ENCODE results near the gene P2RY14. TPM values are rescaled to one million over a fixed set of nuclear protein-coding genes. Genes with fewer than 3 reads are reported as not detected.

Gene P2RY14
- total and polyA plus RNA-seq, 2 of the 13 experiments (the other 11 are each of a cell fraction or from before 2014, with no cell fraction given): not detected

DNA sequence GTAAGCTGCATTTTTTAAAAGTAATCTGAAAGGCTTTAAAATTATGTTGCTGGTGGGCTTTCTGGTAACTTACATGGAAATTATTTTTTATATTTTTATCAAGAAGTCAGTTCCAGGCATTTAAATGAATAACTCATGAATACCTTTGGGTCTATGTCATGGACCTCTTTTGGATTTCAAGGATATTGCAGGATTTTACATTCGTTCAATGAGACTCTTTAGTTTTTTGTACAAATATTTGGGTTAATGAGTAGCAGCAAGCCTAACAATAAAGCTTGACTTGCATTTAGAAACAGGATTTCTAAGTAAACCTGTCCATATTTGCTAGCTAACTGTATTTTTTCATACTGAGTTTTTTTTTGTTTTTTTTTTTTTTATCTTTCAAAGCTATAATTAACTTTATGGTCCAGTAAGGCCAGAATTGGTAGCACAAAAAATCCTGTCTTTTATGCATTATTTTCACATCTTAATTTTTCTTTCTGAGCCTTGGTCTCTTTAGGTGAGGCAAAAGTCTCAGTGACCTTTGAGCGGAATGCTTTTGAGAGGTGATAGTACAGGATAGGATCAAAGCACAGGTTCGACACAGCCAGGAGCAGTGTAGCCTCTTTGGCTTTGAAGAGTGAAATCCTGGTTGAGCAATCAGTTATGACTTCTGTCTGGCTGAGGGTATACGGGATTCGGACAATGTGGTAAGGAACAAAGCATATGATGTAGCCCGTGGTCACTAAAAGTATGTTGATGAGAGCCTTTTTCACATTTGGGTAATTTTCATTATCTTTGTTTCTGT is 80.2 kb downstream of the P2RY14 start (continued):
- TF ChIP-seq, protein P1, sequence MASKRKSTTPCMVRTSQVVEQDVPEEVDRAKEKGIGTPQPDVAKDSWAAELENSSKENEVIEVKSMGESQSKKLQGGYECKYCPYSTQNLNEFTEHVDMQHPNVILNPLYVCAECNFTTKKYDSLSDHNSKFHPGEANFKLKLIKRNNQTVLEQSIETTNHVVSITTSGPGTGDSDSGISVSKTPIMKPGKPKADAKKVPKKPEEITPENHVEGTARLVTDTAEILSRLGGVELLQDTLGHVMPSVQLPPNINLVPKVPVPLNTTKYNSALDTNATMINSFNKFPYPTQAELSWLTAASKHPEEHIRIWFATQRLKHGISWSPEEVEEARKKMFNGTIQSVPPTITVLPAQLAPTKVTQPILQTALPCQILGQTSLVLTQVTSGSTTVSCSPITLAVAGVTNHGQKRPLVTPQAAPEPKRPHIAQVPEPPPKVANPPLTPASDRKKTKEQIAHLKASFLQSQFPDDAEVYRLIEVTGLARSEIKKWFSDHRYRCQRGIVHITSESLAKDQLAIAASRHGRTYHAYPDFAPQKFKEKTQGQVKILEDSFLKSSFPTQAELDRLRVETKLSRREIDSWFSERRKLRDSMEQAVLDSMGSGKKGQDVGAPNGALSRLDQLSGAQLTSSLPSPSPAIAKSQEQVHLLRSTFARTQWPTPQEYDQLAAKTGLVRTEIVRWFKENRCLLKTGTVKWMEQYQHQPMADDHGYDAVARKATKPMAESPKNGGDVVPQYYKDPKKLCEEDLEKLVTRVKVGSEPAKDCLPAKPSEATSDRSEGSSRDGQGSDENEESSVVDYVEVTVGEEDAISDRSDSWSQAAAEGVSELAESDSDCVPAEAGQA (IDR thresholded peaks at IDR 0.05; ENCODE audit: low read depth): no peak
- TF ChIP-seq, protein P1 (CRISPR knock-in tag; IDR thresholded peaks at IDR 0.05; ENCODE audit: borderline replicate concordance): no peak; the same call in 1 of the 2 replicates
- no peak for TF ChIP-seq KAT2B (IDR thresholded peaks at IDR 0.05; ENCODE audit: borderline replicate concordance, low read depth, low read length)
- TF ChIP-seq TSC22D2 (CRISPR knock-in tag; IDR thresholded peaks at IDR 0.05; ENCODE audit: borderline replicate concordance): no peak
- no peak for TF ChIP-seq ZNF75D (CRISPR knock-in tag; IDR thresholded peaks at IDR 0.05; ENCODE audit: borderline replicate concordance)
- TF ChIP-seq MEF2D (CRISPR knock-in tag; IDR thresholded peaks at IDR 0.05): peak; percentile 77

Data from HepG2 (cell line).